Hematopoietic multipotent progenitor cell treated with erythropoietin and hydrocortisone succinate and interleukin-3 and kit ligand, for 6 days (in vitro differentiated cells): ENCODE data around the gene CROT.
A peak's percentile ranks its signal among the peaks of the same experiment; 100 is the strongest.

ENCODE experiments used
- DNase-seq: peaks from one replicate; pipeline ENCODE4 v3.0.0-alpha.2; 2015

Gene CROT

DNA sequence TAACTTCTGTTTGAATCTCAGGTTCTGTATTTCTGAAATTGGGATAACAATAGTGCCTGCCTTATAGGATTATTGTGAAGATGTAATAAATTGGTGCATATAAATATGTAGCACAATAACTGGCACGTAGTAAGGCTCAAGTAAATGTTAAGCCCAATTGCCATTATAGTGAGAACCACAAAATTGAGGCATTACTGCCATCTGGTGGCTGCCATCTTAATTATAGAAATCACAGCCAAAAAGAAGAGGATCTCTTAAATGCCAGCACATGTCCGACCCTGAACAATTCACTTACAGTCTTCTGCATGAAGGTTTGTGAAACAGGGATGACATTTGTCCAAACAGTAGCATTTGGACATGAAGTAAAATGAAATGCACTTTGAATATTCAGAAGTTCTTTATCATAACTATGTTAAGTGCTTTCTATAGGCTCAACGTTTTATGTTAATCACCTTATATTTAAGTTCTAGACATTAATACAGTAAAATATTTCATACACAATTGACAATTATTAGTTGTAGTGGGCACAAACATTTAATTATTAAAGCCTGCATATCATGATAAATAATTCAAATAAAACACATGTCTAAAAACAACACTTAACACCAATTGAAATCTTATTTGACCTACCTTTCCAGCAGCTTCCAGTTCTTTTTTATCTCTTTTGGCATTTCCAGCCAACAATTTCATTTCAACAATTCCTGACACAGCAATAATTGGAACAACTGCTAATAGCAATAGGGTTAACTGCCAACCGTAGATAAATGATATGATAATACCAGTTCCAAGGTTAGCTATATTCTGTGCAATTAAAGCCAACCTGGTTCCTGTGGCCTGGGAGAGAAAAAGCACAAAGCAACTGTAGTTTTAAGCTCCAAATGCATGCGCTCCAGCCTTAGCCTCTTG, 71.5 kb downstream of the CROT start:
- DNase-seq, result peak; percentile 87

GRCh38 chr7:87420173-87420572, 74.7 kb downstream of the CROT start:
- DNase-seq, result no peak

GRCh38 chr7:87424075-87424474, 78.6 kb downstream of the CROT start:
- no peak for DNase-seq

GRCh38 chr7:87426160-87426559, 80.7 kb downstream of the CROT start:
- DNase-seq, result no peak

DNA sequence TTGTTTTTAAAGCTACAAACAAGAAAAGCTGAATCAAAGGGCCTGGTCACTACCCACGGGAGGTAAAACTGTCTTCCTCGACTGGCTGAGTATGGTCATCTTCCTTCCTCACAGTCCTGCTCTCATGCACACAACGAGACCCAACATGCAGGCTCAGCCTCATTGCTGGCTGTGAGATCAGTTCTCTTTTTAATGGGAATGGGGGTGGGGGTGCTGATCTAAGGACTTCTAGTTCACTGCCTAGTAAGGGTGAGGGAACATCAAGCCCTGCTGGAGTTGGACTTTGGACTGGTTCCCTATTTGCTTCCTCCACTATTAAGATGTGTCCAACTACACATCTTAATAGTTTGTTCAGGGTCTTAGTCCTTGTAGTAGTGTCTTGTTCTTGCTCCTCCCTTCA, 81.8 kb downstream of the CROT start:
- no peak for DNase-seq

DNA sequence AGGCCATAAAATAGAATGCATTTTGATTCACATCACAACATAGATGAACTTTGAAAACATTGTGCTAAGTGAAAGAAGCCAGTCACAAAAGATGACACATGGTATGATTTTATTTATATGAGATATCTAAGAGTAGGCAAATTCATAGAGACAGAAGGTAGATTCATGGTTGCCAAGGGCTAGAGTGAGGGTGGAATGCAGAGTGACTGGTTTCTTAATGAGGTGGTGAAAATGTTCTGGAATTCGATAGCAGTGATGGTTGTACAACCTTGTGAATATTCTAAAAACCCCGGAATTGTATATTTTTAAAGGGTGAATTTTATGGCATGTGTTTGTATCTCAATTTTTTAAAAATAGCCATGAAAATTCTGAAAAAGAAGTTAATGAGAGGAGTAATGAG, 87.1 kb downstream of the CROT start:
- DNase-seq, result no peak

DNA sequence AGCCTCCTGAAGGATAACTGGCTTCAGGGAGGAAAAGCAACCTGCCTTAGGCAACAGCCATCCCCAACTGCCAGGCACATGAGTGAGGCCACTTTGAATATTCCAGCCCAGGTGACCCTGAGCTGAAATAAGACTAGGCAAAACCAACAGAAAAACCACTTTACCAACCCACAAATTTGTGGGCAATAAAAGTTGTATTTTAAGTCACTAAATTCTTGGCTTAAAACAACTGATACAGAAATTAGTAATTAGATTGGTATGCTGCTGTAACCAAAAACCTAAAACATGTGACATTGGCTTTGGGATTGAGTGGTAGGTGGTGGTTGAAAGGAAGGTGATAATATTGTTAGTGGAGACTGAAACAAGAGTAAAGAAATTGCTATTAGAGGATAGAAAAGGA, 90.1 kb downstream of the CROT start:
- no peak for DNase-seq

DNA sequence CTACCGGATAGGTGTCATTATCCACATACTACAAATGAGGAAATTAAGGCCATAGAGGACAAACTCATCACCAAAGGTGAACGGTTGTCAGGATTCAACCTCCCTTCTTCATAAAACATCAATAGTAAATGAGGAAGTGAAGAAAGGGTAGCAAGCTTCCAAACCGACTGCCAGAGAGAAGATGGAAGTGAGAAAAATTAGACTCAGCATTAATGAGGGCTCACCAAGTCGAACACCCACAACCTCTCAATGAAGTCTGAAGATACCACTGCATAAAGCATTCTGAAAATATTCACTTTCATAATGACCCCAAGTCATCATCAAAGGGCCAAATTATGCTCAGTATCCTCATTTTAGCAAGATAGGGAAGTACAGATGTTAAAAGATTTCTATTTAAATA, 100.4 kb downstream of the CROT start:
- no peak for DNase-seq

- no peak for DNase-seq
These were observed 101.7 kb downstream of the CROT start for GRCh38 chr7:87447116-87447635.

DNA sequence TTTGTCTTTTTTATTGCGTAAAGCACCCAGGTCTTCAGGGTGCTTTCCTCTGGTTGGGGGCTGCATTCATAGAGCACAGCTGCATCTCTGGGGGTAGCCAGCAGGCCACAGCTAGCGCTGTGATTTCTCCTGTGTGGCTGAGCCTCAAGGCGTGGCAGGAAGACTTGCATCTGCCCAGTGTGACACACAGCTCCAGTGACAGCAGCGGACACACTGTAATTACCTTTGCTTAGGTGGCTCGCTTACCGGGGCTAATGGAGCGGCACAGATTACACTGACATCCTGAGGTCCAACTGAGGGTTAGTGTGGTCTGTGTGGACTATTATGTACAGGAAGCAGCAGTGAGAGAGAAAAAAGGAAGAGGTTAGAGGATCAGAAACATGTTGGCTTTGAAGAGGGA, 102.9 kb downstream of the CROT start:
- DNase-seq, result no peak
